GM18526 (cell line): ENCODE measurements around the gene C8A.

ENCODE experiments used
- POLR2A ChIP-seq: IDR thresholded peaks from 3 replicates; pipeline ENCODE4 v1.6.1; 2011; ENCODE audit not compliant: insufficient read length; ENCODE audit errors: extremely low read depth

C8A gene

GRCh38 chr1:56923201-56923600, 68.6 kb downstream of the C8A start:
- TF ChIP-seq POLR2A = no peak

GRCh38 chr1:56924116-56924515, 69.5 kb downstream of the C8A start:
- no peak for TF ChIP-seq POLR2A

GRCh38 chr1:56925193-56925592, 70.6 kb downstream of the C8A start:
- TF ChIP-seq POLR2A = no peak

GRCh38 chr1:56927171-56927570, 72.6 kb downstream of the C8A start:
- no peak for TF ChIP-seq POLR2A

GRCh38 chr1:56927986-56928385, 73.4 kb downstream of the C8A start:
- TF ChIP-seq POLR2A = no peak

GRCh38 chr1:56929492-56929891, 74.9 kb downstream of the C8A start:
- TF ChIP-seq POLR2A = no peak

GRCh38 chr1:56931211-56931610, 76.6 kb downstream of the C8A start:
- no peak for TF ChIP-seq POLR2A

GRCh38 chr1:56931686-56932085, 77.1 kb downstream of the C8A start:
- TF ChIP-seq POLR2A = no peak

- no peak for TF ChIP-seq POLR2A
These were observed 78.6 kb downstream of the C8A start for GRCh38 chr1:56933161-56933560.

GRCh38 chr1:56933606-56934005, 79.0 kb downstream of the C8A start:
- TF ChIP-seq POLR2A = no peak

GRCh38 chr1:56934430-56935060, 79.9 kb downstream of the C8A start:
- TF ChIP-seq POLR2A = no peak

- TF ChIP-seq POLR2A = no peak
These were observed 84.0 kb downstream of the C8A start for GRCh38 chr1:56938646-56939045.

GRCh38 chr1:56939209-56939608, 84.6 kb downstream of the C8A start:
- no peak for TF ChIP-seq POLR2A

- TF ChIP-seq POLR2A = no peak
These were observed 85.4 kb downstream of the C8A start for GRCh38 chr1:56940039-56940438.

GRCh38 chr1:56948403-56949023, 93.9 kb downstream of the C8A start:
- no peak for TF ChIP-seq POLR2A

GRCh38 chr1:56952501-56952900, 97.9 kb downstream of the C8A start:
- no peak for TF ChIP-seq POLR2A

GRCh38 chr1:56953386-56953785, 98.8 kb downstream of the C8A start:
- TF ChIP-seq POLR2A = no peak

GRCh38 chr1:56954664-56955063, 100.1 kb downstream of the C8A start:
- TF ChIP-seq POLR2A = no peak

GRCh38 chr1:56957931-56958330, 103.3 kb downstream of the C8A start:
- TF ChIP-seq POLR2A = no peak
